GM23338 (cell line): ENCODE results near the gene TAOK1. TPM values are rescaled to one million over a fixed set of nuclear protein-coding genes. Genes with fewer than 3 reads are reported as not detected.

Source experiments
- ATAC-seq: fragments of 200-7000 bp; cut with Tn5 transposase; 3 replicates; pipeline ENCODE4 v1.9.1; 2020
- DNase-seq: peaks from one replicate; pipeline ENCODE4 v3.0.0-alpha.2; 2015; ENCODE audit warnings: low spot score
- H2AFZ ChIP-seq: fragments of 200-600 bp; sonication (generic); 2 replicates; pipeline ENCODE4 v1.8.0; 2016; ENCODE audit warnings: antibody characterized with exemption, mild to moderate bottlenecking, moderate library complexity
- H3F3A ChIP-seq: fragments of 200-600 bp; sonication (generic); replicated peaks from 2 replicates; pipeline ENCODE4 v1.8.0; 2017; ENCODE audit warnings: antibody characterized with exemption, mixed run types, low read depth
- H3K27ac ChIP-seq: fragments of 200-600 bp; sonication (generic); 2 replicates; pipeline ENCODE4 v1.6.1; 2016; ENCODE audit warnings: low read depth
- H3K27me3 ChIP-seq: fragments of 200-600 bp; sonication (generic); 2 replicates; pipeline ENCODE4 v1.8.0; 2016; ENCODE audit warnings: mild to moderate bottlenecking, mixed run types, moderate library complexity; ENCODE audit not compliant: insufficient read depth
- H3K36me3 ChIP-seq: fragments of 200-600 bp; sonication (generic); 2 replicates; pipeline ENCODE4 v1.8.0; 2016; ENCODE audit warnings: mild to moderate bottlenecking; ENCODE audit not compliant: insufficient read depth
- H3K4me1 ChIP-seq: fragments of 200-600 bp; sonication (generic); 2 replicates; pipeline ENCODE4 v1.8.0; 2016; ENCODE audit warnings: mild to moderate bottlenecking, moderate library complexity; ENCODE audit not compliant: insufficient read depth
- H3K4me2 ChIP-seq: fragments of 200-600 bp; sonication (generic); 2 replicates; pipeline ENCODE4 v1.7.1; 2017; ENCODE audit warnings: mixed run types
- H3K4me3 ChIP-seq: fragments of 200-600 bp; sonication (generic); 2 replicates; pipeline ENCODE4 v1.6.1; 2016; ENCODE audit warnings: mixed run types
- H3K79me2 ChIP-seq: fragments of 200-600 bp; sonication (generic); replicated peaks from 2 replicates; pipeline ENCODE4 v1.8.0; 2017; ENCODE audit warnings: mild to moderate bottlenecking; ENCODE audit not compliant: insufficient read depth
- H3K9me2 ChIP-seq: fragments of 200-600 bp; sonication (generic); 2 replicates; pipeline ENCODE4 v1.8.0; 2017; ENCODE audit not compliant: insufficient read depth
- H4K20me1 ChIP-seq: fragments of 200-600 bp; sonication (generic); replicated peaks from 2 replicates; pipeline ENCODE4 v1.8.0; 2017; ENCODE audit warnings: mild to moderate bottlenecking; ENCODE audit not compliant: insufficient read depth
- H3K27ac Mint-ChIP-seq: 2 replicates; pipeline ENCODE4 v1.8.0; 2020; ENCODE audit warnings: inconsistent platforms, mild to moderate bottlenecking, moderate library complexity, mixed read lengths
- H3K27me3 Mint-ChIP-seq: 3 replicates; pipeline ENCODE4 v1.8.0; 2022; ENCODE audit warnings: low read depth, mild to moderate bottlenecking, moderate library complexity, mixed read lengths, inconsistent platforms; ENCODE audit not compliant: insufficient read depth, poor library complexity
- H3K36me3 Mint-ChIP-seq: 3 replicates; pipeline ENCODE4 v1.8.0; 2021; ENCODE audit warnings: low read depth, mild to moderate bottlenecking, inconsistent platforms, moderate library complexity, mixed read lengths
- H3K4me1 Mint-ChIP-seq: 3 replicates; pipeline ENCODE4 v1.8.0; 2020; ENCODE audit warnings: mild to moderate bottlenecking, inconsistent platforms, mixed read lengths
- H3K4me3 Mint-ChIP-seq: 3 replicates; pipeline ENCODE4 v1.8.0; 2021; ENCODE audit warnings: moderate library complexity, mild to moderate bottlenecking, inconsistent platforms, mixed read lengths
- H3K9me3 Mint-ChIP-seq: 3 replicates; pipeline ENCODE4 v1.8.0; 2020; ENCODE audit warnings: moderate library complexity, mild to moderate bottlenecking, inconsistent platforms, mixed read lengths
- CREB1 ChIP-seq: fragments of 250-450 bp; sonication (Bioruptor Pico); IDR thresholded peaks from 2 replicates; pipeline ENCODE4 v1.5.0; 2020; ENCODE audit warnings: low read depth, mild to moderate bottlenecking, moderate library complexity
- CTCF ChIP-seq, 2 experiments: fragments of 200-600 bp in 1 of 2; sonication (generic) in 1 of 2; conservative IDR thresholded peaks; 2 replicates each; pipeline versions ENCODE4 v1.5.1 to v1.6.1; 2016 to 2017; ENCODE audit warnings: antibody characterized with exemption in 2 of 2, low read depth in 2 of 2, mild to moderate bottlenecking in 2 of 2, moderate library complexity in 1 of 2
- ETS1 ChIP-seq: IDR thresholded peaks from 2 replicates; pipeline ENCODE4 v1.6.1; 2016; ENCODE audit warnings: antibody characterized with exemption
- EZH2phosphoT487 ChIP-seq: fragments of 200-600 bp; sonication (generic); IDR thresholded peaks from one replicate; pipeline ENCODE4 v1.8.1; 2018; ENCODE audit warnings: antibody characterized with exemption; ENCODE audit not compliant: unreplicated experiment
- JUNB ChIP-seq: IDR thresholded peaks from one replicate; pipeline ENCODE4 v1.6.1; 2016; ENCODE audit warnings: antibody characterized with exemption; ENCODE audit not compliant: unreplicated experiment
- polyA plus RNA-seq: library from polyadenylated mRNA; unstranded; fragments of >200 nt; fragmentation: Nextera tagmentation; extraction: Ambion mirVana; gene quantifications from 2 replicates; pipeline ENCODE4 v1.2.1, GENCODE V29; 2016
- total RNA-seq: library from RNA; depleted of rRNA; stranded (reverse); fragments of >200 nt; shearing (Covaris generic); gene quantifications from 2 replicates; pipeline ENCODE4 v1.2.3, GENCODE V29; 2014

TAOK1 gene
- total and polyA plus RNA-seq, 2 experiments from 2014 or later = 19.4 to 69.8 TPM

- TF ChIP-seq CTCF (conservative IDR thresholded peaks at IDR 0.05; ENCODE audit: low read depth in 2 of 2) (no peak), JUNB (no peak), ETS1 (no peak)
Measured at GRCh38 chr17:29376667-29377270, 13.4 kb upstream of the TAOK1 start (continued).

- Mint-ChIP-seq H3K9me3 (no peaks in the 10 kb centered on the region), H3K27ac (no peak overlapping the region), H3K4me1 (peaks cover 30% of the 10 kb centered on the region), H3K27me3 (peaks cover 6% of the 10 kb centered on the region), H3K4me3 (no peak overlapping the region), H3K36me3 (no peaks in the 10 kb centered on the region)
- no peak overlapping the region for H2AFZ ChIP-seq
- no peak overlapping the region for H3K4me2 ChIP-seq
- no peak for DNase-seq
- H3K27me3 ChIP-seq = no peaks in the 10 kb centered on the region
- peaks cover 18% of the 10 kb centered on the region for H3K4me1 ChIP-seq
- no peak overlapping the region for H3K4me3 ChIP-seq
- no peaks in the 10 kb centered on the region for H3K79me2 ChIP-seq
- ATAC-seq = no peak
- no peak overlapping the region for H3K27ac ChIP-seq
- H4K20me1 ChIP-seq = no peaks in the 10 kb centered on the region
- TF ChIP-seq CREB1 (CRISPR knock-in tag) (no peak), CTCF (conservative IDR thresholded peaks at IDR 0.05; ENCODE audit: low read depth in 2 of 2) (no peak), EZH2phosphoT487 (no peak)
- H3F3A ChIP-seq = 0 out of 2 replicates have a peak, but pooled peaks cover 4% of the 10 kb centered on the region
- H3K9me2 ChIP-seq = no peaks in the 10 kb centered on the region
- H3K36me3 ChIP-seq = no peaks in the 10 kb centered on the region
Measured at GRCh38 chr17:29378500-29378899, 11.7 kb upstream of the TAOK1 start.
